HG02943 (cell line): Measurements from ENCODE around the gene GRM8.
A peak's percentile ranks its signal among the peaks of the same experiment; 100 is the strongest.

Source experiments
- ATAC-seq: cut with Tn5 transposase; IDR thresholded peaks from one replicate; pipeline ENCODE4 v1.9.1; 2021; ENCODE audit warnings: mild to moderate bottlenecking, low read depth, moderate library complexity; ENCODE audit not compliant: unreplicated experiment

GRM8 gene

DNA sequence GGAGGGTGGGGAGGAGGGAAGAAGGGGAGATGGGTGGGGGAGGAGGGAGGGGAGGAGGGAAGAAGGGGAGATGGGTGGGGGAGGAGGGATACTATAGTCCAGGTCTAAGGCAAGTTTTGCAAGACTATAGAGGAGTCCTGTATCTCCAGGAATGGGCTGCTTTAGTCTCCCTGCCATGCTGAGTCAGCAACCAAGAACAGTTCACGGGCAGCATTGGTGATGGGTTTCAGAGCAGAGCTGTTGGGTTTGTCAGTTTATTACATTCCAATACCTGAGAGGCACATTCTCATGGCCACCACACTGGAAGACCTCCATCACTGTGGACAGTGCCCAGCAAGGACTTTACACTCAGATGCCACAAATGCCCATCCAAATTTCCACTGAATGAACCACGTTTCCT lies 212.7 kb downstream of the GRM8 start:
- no peak for ATAC-seq

DNA sequence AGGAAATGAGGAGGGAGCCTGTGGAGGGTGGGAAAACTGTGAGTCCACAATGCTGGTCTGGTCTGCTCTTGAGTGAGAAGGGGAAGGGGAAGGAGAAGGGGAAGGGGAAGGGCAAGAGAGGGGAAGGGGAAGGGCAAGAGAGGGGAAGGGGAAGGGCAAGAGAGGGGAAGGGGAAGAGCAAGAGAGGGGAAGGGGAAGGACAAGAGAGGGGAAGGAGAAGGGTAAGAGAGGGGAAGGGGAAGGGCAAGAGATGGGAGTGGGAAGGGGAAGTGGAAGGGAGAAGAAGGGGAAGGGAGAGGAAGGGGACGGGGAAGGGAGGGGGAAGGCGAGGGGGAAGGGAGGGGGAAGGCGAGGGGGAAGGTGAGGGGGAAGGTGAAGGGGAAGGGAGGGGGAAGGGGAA lies 213.2 kb downstream of the GRM8 start:
- ATAC-seq, result no peak

DNA sequence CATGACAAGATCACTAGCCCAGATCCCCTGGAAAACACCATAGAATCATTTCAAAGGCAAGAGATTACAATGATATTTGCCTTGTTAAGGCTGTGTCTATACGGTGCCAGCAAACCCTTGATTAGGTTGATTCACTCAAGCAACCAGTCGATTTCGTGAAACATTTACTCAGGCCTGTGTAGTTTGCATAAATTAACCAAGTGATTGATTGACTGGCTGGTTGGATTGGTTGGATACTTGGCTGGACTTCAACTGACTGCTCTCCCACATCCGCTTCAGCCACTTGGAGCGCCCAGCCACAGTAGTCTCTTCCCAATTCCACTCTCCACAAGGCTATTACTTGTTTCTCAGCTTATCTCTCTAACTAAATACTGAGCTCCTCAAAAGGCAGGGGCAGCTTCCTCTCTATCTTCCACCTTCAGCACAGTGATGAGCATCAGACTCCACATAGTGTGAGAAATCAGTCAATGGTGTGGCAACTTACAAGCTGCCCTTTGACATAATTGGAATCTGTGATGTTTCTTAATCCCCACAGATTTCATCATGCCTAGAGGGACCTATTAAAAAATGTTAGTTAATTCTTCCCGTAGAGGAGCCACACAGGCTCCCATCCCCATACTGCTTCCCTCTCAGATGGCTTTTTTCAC lies 217.4 kb downstream of the GRM8 start:
- no peak for ATAC-seq

DNA sequence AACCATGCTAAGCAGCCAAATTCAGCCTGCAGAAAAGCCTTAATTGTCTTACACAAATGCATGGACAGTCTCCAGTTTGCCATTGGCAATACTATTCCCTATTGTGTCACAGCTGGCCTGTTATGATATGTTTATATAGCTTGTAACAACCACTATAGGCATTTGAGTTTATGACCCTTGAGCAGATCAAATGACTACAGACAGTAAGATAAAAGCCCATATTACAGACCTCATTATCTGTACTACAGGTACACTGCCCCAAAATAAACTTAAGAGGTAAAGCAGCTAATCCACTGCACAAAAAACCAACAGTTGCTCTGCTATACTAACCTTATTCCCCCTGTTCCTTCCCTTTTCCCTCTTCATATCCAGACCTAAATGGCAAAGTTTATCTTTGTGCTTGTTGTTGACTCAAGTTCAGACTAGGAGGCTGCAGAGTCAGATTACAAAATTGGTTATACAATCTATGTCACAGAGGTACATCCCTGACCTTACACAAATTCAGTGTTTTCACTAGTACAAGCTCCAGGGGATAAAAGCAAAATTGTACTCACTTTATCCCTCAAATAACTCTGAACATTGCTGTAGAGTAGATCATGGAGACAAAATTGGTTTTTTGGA lies 218.4 kb downstream of the GRM8 start:
- ATAC-seq, result no peak

DNA sequence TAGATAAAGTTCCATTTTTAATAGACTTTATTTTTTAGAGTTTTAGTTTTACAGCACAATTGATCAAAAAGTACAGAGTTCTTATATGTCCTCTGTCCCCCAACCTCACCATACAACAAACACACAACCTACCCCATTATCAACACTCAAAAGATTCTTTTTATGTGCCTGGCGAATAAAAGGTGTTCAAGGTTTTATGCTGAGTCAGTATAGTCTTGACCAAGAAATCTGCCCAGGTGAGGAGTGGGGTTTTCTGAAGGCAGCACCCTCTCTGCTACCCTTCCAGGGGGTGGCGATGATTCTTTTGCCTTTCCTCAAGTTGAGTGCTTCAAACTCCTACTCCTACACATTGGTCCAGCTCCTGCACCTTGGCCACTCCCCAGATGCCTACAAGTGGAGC lies 222.9 kb downstream of the GRM8 start:
- ATAC-seq, result no peak

DNA sequence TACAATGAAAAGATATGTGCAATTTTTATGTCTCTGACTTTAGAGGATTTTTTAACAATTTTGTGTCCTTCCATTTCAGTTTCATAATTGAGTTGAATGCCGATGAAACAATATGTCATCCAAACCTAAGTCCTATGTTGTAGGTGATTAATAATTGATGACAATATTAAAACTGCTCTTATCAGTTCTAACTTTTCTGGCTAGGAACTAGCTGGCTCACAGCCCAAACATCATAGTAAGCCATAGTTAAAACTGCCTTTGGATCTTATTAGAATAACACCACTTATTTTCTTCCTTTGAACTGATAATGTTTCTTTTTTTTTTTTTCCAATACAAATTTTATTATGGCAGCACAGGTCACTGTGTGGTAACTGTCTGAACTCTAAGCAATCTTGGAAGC lies 230.9 kb downstream of the GRM8 start:
- no peak for ATAC-seq

DNA sequence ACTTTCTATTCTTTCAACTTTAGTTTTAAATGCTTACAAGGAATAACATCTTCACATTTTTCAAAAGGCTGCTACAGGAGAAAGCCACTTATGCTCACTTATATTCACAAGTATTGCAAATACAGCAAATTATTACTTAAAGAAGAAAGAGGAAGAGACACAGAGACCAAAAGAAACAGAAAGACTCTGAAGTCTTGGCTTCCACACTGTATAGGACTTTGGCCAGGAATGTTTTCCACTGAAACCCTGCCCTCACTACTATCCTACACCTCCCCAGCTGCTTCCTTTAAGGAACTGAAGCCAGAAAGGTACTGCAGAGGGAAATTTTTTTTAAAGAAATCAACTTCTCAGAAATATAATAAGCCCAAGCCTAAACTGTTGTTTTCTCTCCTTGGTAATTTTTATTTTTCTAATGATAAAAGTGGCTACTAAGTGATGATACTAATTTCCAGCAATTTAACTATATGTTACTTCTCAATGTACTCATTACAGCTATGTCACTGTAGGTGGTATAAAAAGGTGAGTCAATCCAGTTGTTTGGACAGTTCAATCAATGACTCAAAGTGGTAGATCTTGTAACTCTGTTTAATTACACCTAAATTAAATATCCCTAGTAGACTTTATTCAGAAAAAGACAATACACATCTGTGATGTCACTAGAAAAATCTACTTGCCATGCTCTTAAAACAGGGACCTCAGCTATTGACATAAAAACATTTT lies 231.6 kb downstream of the GRM8 start:
- no peak for ATAC-seq

DNA sequence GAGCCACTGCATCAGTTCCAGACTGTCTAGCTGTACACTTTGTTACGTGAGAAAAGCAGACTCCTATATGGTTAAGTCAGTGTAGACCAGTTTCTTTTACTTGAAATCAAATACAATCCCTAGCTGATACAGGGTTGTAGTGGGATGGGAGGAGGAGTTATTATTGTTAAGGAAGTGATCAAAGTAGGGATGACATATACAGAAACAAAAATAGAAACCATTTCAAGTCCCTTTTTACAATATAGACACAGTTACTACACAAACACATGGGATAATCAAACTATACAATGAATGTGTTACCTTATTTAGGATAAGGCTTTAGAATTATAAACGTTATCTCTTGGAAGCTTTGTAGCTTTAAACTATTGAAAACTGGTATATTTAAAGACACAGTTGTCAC lies 233.9 kb downstream of the GRM8 start:
- ATAC-seq, result no peak

DNA sequence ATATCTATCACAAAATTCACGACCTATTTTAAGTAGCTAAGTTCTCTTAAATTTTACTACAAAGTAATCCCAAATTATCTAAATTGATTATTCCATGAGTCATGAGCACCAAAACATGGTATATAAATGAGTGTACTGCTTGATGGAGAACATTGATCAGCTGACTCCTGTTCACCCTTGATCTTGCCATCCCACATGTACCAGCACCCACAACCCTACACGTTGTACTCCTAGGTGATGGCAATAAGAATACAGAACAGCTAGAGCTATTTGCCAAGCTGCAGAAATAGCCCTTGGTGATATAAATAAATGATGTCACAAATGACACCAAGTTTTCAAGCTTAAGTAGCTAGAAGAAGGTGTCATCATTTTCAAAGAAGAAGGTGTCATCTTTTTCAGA lies 235.5 kb downstream of the GRM8 start:
- ATAC-seq, result no peak

DNA sequence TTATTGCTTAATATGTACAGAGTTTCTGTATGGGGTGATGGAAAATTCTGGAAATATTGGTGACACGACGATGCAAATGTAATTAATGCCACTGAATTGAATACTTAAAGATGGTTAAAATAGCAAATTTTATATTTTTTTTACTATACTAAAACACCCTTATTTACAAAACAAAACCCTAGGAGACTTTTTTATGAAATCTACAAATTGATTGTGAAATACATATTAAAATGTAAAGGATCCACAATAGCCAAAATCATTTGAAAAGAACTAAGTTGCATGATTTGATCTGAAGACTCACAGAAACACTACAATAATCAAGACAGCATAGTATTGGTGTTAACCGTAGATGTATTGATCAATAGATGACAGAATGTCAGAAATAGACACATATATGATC lies 252.0 kb downstream of the GRM8 start:
- no peak for ATAC-seq

DNA sequence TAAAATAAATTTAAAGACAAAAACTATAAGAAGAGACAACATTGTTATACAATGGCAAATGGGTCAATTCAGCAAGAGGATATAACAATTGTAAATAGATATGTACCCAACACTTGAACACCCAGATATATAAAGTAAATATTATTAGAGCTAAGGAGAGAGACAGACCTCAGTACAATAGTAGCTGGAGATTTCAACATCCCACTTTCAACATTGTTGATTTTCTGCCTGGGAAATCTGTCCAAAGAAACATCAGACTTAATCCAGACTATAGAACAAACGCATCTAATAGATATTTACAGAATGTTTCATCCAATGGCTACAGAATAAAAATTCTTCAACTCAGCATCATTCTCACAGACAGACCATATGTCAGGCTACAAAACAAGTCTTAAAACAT lies 256.1 kb downstream of the GRM8 start:
- ATAC-seq, result no peak

DNA sequence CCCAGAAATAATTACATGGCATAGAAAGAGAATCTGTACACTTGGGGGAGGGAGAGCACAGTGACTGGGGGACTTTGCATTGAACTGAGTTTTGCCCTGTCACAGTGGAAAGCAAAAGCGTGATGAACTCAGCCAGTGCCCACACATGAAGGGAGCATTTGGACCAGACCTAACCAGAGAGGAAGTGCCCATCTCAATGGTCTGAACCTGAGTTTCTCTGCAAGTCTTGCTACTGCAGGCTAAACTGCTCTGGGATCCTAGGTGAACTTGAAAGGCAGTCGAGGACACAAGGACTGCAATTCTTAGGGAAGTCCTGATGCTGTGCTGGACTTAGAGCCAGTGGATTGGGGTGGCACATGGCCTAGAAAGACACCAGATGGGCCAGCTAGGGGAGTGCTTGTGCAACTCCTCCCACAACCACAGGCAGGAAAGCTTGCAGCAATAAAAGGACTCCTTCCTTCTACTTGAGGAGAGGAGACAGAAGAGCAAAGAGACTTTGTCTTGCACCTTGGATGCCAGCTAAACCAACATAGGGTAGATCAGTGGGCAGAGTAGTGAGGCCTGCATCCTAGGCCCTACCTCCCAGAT lies 259.0 kb downstream of the GRM8 start:
- ATAC-seq, result no peak

DNA sequence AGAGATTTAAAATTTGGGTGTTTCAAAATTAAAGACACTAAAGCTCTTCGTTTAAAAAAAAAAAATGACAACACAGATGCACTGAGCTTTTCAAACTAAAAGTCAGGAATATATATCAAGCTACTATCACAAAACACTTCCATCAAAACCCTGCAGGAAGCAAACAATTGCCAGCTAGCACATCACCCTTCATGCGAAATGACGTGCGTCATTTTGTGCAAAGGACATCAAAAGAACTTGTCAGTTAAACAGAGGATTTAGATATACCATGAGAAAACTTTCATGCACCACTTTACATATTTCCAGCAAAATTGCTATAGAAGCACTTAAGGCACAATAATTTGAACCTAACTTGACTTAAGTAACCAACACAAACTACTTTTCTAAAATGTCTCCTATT lies 264.7 kb downstream of the GRM8 start:
- no peak for ATAC-seq

DNA sequence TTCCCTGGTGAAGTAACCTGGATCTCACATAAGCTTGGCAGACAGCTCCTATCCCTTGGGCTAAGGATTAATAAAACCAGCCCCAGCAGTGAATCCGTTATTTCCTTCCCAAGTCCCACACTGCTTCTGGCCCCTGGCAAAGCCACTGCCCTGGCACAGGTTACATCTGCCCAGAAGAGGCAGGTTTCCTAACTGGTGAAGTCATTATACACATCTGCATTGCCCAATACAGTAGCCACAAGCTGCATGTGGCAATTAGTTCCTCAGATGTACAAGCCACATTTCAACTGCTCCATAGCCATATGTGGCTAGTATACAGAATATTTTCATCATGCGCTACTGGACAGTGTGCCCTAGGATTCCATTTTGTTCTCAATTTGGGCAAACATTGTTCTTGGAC lies 273.0 kb downstream of the GRM8 start:
- no peak for ATAC-seq

DNA sequence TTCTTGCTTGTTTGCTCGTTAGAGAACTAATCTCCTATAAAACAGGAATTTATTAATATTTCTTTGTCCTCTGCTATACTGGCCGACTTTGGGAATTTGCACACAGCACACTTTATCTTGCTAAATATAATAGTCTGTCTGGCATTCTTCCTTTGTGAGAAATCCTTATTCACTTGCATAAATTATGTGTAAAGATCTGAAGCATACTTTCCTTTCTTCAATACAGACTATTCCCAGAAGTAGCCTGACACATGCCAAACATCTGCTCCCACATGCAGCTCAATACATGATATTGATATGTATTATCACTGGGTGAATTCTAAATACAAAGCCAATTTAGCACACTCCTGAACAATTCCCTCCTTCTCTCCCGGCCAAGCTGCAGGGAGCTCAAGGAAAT lies 273.9 kb downstream of the GRM8 start:
- ATAC-seq, result no peak

DNA sequence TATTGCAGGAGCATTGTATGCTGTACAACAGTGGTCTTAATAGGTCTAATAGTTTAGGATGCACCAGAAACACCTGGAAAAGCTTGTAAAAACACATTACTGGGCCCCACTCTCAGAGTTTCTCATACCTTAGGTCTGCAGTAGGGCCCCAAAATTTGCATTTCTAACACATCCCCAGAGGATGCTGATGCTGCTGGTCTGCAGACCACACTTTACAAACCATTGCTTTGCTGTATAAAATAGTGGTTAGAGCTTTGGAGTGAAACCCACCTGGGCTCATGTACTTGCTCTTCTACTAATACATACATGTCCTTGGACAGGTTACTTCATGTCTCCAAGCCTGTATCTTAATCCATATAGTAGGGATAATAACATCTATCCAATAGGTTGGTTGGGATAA lies 279.7 kb downstream of the GRM8 start:
- ATAC-seq, result no peak

DNA sequence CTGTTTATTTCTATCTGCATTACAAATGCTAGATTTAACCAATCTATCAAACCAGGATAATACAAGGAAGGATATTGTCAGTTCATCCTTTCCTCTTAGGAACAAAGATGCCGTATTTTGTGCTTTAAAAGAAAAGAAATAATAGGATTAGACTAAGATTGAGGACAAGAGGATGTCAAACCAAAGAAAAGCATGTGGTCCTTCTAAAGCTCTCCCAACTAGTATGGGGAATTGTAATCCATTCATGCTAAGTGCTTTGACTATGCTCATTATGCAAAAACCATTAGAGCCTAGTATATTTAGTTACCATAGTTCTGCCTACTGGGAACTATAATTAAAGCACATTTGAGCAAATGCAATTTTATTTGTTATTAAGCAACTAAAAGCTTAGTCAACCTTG lies 280.2 kb downstream of the GRM8 start:
- no peak for ATAC-seq

DNA sequence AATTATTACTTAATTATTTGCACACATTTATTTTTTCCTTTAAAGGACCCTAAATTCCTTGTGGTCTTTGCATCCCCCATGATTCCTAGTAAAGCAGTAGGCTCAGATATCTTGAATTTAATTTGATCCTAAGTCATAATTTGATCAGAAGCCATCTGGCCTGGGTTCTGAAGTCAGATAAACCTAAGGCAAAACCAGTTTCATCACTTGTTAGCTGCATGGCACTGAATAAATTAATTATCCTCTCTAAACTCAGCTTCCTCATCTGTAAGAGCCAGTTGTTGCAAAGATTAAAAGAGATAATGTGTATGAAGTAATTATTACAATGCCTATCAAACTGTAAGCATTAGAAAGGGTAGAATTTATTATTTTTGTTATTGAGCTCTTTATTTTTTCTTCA lies 293.1 kb downstream of the GRM8 start:
- no peak for ATAC-seq

DNA sequence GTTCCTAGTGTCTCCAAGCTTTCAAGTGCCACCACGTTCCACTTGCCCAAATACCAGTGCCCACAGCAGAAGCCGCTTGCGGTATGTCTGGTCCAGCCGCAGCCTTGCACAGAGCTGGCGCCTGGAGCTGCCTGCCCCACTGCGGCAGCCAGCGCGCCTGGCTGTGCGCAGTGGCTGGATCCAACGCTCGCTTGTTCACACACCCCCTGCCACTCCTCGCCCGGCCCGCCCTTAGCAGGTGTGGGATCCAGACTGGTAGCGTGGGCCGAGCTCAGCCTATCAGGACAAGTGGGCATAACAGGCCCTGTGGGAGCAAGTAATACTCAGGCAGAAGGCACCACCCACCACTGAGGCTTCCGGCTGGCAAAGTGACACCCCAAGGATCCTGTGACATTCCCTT lies 294.4 kb downstream of the GRM8 start:
- no peak for ATAC-seq

DNA sequence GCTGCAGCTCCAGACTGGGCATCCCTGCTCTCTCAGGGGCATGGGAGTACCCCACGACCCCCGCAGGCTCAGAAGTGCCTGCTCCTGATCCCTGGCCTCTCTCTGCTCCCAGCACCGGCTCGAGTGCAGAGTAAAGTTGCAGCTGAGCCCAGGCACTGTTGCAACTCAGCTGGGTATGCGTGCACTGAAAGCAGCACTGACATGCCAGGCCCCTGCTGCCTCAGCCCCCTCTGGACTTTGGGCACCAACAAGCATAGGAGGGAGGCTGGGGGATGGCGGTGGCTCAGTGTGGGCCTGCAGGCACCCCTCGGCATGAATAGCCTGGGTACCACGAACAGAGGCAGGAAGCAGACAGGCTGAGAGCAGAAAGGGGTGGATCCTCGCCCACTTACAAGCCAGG lies 295.3 kb downstream of the GRM8 start:
- no peak for ATAC-seq

DNA sequence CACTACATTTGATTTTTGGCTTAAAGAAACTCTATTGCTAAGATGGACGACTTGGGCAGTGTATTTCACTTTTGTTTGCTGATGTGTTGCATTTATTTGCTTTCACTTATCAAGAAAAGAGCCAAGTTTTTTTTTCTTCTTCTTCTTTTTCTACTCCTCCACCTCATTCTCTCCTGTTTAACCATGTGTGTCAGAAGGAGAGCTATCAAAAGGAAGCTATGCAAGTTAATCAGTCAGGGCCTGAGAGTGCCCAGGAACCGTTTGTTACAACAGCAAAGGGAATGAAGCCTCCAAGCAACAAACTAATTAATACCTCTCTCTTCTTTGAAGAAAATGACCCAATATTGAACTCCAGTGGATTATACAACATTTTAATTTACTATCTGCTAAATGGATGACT lies 299.3 kb downstream of the GRM8 start:
- ATAC-seq, result no peak

DNA sequence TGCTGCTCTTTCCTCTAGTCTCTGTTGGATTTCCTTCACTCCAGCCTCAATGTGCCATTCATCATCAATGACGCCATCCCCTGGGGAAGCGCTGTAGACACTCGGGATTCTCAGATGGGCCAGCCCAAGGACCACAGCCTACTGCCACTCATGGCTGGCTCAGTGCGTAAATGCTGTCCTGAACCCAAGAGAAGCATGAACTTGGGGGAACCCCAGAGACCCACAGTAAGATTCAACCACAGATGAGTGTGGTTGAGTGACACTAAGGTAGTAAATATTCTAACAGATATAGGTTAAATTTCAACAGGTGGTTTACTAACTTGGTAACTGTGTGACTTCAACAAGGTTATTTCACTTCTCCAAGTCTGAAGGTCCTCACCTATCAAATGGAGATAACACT lies 304.1 kb downstream of the GRM8 start:
- ATAC-seq, result peak; percentile 73
